ENCODE results near the gene TENT4B.
A peak's percentile ranks its signal among the peaks of the same experiment; 100 is the strongest.

The TENT4B gene

GRCh38 chr16:50261707-50262235 lies 108.7 kb downstream of the TENT4B start:
- intact Hi-C loops (cut with DNase I) = no loop called here
- peak in 4 of 42 donors; percentile 7 to 22 (median 12) for DNase-seq

- DNase-seq = peak in 3 of 42 donors; percentile 14 to 25 (median 20)
- intact Hi-C loops (cut with DNase I) = no loop called here
Measured at GRCh38 chr16:50263060-50263909, 110.2 kb downstream of the TENT4B start.

GRCh38 chr16:50263940-50264929 lies 111.1 kb downstream of the TENT4B start:
- DNase-seq = no peak
- intact Hi-C loops (cut with DNase I) = no loop called here

- peak in 4 of 42 donors; percentile 9 to 16 (median 12) for DNase-seq
Measured at GRCh38 chr16:50265260-50265659, 112.2 kb downstream of the TENT4B start.

GRCh38 chr16:50265716-50266336 lies 112.7 kb downstream of the TENT4B start:
- DNase-seq = peak in 2 of 42 donors; percentile 2 to 12
- intact Hi-C loops (cut with DNase I) = no loop called here

More at GRCh38 chr16:50265260-50265659, 112.2 kb downstream of the TENT4B start:
- intact Hi-C loops (cut with DNase I) = no loop called here

GRCh38 chr16:50266337-50267091 lies 113.4 kb downstream of the TENT4B start, which contains the start of gene ADCY7:
Gene ADCY7 (plus strand): TSS chr16:50266551. CDS start chr16:50288180, 21,629 bp downstream.
- intact Hi-C loops (cut with DNase I) = no loop called here
- DNase-seq = peak in 33 of 42 donors; percentile 30 to 84 (median 56)

GRCh38 chr16:50267151-50267631 lies 114.1 kb downstream of the TENT4B start:
- DNase-seq = no peak
- intact Hi-C loops (cut with DNase I) = no loop called here

GRCh38 chr16:50267651-50268050 lies 114.5 kb downstream of the TENT4B start:
- intact Hi-C loops (cut with DNase I) = no loop called here
- no peak for DNase-seq

GRCh38 chr16:50268352-50268751 lies 115.2 kb downstream of the TENT4B start:
- no peak for DNase-seq
- intact Hi-C loops (cut with DNase I) = no loop called here

GRCh38 chr16:50269061-50269705 lies 116.1 kb downstream of the TENT4B start:
- no peak for DNase-seq
- intact Hi-C loops (cut with DNase I) = no loop called here

GRCh38 chr16:50269769-50270509 lies 116.8 kb downstream of the TENT4B start:
- no peak for DNase-seq
- intact Hi-C loops (cut with DNase I) = no loop called here

GRCh38 chr16:50270510-50271147 lies 117.5 kb downstream of the TENT4B start:
- DNase-seq = no peak
- intact Hi-C loops (cut with DNase I) = no loop called here

GRCh38 chr16:50271148-50272041 lies 118.3 kb downstream of the TENT4B start:
- intact Hi-C loops (cut with DNase I) = no loop called here
- no peak for DNase-seq

GRCh38 chr16:50272111-50272571 lies 119.0 kb downstream of the TENT4B start:
- intact Hi-C loops (cut with DNase I) = no loop called here
- DNase-seq = no peak

GRCh38 chr16:50272687-50273381 lies 119.7 kb downstream of the TENT4B start:
- DNase-seq = no peak
- intact Hi-C loops (cut with DNase I) = no loop called here

Measured in head of caudate nucleus (tissue), 42 donors.